GM06990 (cell line): ENCODE results near the gene NCBP2L.
"Not testable (repeated sequence)": the region's sequence is repeated elsewhere in the genome, so short reads cannot be mapped to it uniquely, and the experiment has no call there.

Source experiments
- DNase-seq: peaks from one replicate; pipeline ENCODE4 v3.0.0-alpha.2; 2011; ENCODE audit not compliant: insufficient read length; ENCODE audit errors: extremely low read depth
- H3K27me3 ChIP-seq: replicated peaks from 2 replicates; pipeline ENCODE4 v1.6.0; 2011; ENCODE audit warnings: low read length; ENCODE audit not compliant: control insufficient read depth, insufficient read depth
- H3K36me3 ChIP-seq: 2 replicates; pipeline ENCODE4 v1.5.1; 2011; ENCODE audit warnings: low read length; ENCODE audit not compliant: control insufficient read depth, insufficient read depth
- H3K4me3 ChIP-seq: replicated peaks from 2 replicates; pipeline ENCODE4 v1.5.1; 2011; ENCODE audit warnings: low read depth, mild to moderate bottlenecking, control low read depth, low read length
- TF ChIP-seq, protein P1 (sequence below): IDR thresholded peaks from 2 replicates; pipeline ENCODE4 v1.5.1; 2011; ENCODE audit warnings: low read length, control low read depth, mild to moderate bottlenecking, inconsistent platforms; ENCODE audit not compliant: insufficient read depth, poor library complexity, severe bottlenecking

The NCBP2L gene

GRCh38 chrX:107787827-107788226 lies 10.3 kb downstream of the NCBP2L start:
- H3K27me3 ChIP-seq = no peaks in the 10 kb centered on the region; the same call in 1 of the 2 replicates

GRCh38 chrX:107804427-107804826 lies 26.9 kb downstream of the NCBP2L start:
- no peak for DNase-seq
- H3K36me3 ChIP-seq = no peaks in the 10 kb centered on the region
- H3K27me3 ChIP-seq = no peaks in the 10 kb centered on the region
- TF ChIP-seq, protein P1, sequence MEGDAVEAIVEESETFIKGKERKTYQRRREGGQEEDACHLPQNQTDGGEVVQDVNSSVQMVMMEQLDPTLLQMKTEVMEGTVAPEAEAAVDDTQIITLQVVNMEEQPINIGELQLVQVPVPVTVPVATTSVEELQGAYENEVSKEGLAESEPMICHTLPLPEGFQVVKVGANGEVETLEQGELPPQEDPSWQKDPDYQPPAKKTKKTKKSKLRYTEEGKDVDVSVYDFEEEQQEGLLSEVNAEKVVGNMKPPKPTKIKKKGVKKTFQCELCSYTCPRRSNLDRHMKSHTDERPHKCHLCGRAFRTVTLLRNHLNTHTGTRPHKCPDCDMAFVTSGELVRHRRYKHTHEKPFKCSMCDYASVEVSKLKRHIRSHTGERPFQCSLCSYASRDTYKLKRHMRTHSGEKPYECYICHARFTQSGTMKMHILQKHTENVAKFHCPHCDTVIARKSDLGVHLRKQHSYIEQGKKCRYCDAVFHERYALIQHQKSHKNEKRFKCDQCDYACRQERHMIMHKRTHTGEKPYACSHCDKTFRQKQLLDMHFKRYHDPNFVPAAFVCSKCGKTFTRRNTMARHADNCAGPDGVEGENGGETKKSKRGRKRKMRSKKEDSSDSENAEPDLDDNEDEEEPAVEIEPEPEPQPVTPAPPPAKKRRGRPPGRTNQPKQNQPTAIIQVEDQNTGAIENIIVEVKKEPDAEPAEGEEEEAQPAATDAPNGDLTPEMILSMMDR = no peak
- no peak overlapping the region for H3K4me3 ChIP-seq

More at GRCh38 chrX:107787827-107788226, 10.3 kb downstream of the NCBP2L start:
- Histone ChIP-seq H3K36me3 (no peaks in the 10 kb centered on the region), H3K4me3 (no peak overlapping the region)
- TF ChIP-seq, protein P1 = no peak
- DNase-seq = no peak

- no peak for DNase-seq
- no peak overlapping the region for H3K4me3 ChIP-seq
- TF ChIP-seq, protein P1 = no peak
- H3K36me3 ChIP-seq = no peaks in the 10 kb centered on the region
- no peaks in the 10 kb centered on the region for H3K27me3 ChIP-seq
These were observed 27.6 kb downstream of the NCBP2L start for GRCh38 chrX:107805179-107805578.

- DNase-seq, H3K27me3 ChIP-seq, H3K36me3 ChIP-seq, H3K4me3 ChIP-seq: not testable (repeated sequence)
These were observed 32.5 kb downstream of the NCBP2L start for GRCh38 chrX:107810053-107810452.

DNA sequence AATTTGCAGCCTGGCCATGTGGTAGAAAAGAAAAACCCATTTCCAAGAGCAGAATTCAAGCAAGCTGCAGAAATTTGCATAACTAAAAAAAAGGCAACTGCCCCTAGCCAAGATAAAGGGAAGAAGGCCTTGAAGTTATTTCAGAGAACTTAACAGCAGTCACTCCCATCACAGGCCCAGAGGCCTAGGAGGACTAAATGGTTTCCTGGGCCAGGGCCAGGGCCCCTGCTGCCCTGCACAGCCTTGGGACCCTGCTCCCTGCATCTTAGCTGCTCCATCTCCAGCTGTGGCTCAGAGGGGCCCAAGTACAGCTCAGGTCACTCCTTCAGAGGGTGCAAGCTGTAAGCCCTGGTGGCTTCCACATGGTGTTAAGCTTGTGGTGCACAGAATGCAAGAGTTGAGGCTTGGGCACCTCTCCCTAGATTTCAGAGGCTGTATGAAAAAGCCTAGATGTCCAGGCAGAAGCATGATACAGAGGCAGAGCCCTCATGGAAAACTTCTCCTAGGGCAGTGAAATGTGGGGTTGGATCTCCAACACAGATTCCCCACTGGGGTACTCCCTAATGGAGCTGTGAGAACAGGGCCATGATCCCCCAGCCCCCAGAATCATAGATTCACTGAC lies 41.5 kb downstream of the NCBP2L start:
- Histone ChIP-seq H3K27me3 (no peaks in the 10 kb centered on the region), H3K4me3 (no peak overlapping the region), H3K36me3 (no peaks in the 10 kb centered on the region)
- DNase-seq = no peak
- TF ChIP-seq, protein P1 = no peak

DNA sequence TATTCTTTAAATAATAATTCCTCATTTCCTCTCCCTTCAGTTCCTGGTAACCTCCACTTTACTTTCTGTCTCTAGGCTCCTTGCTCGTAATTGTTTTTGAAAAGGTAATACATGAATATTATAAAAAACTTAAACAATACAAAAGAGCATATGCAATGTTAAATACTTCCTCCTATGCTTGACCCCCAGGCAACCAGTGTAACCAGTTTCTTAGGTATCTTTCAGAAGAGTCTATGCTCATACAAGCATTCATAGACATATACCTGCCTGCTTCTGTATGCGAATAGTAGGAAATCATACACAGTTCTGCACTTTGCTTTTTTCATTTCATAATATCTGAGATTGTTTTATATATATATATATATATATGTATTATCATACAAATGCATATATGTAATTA lies 45.5 kb downstream of the NCBP2L start:
- DNase-seq = no peak
- no peak overlapping the region for H3K4me3 ChIP-seq
- TF ChIP-seq, protein P1 = no peak
- no peaks in the 10 kb centered on the region for H3K36me3 ChIP-seq
- no peaks in the 10 kb centered on the region; the same call in 1 of the 2 replicates for H3K27me3 ChIP-seq
